DMS 273 treated with DMSO at 0.1 percent for 48 hours (cell line): ENCODE results near the gene RTN4RL2.

Experiments used
- DNase-seq: peaks from one replicate; lab custom pipeline; 2025; lab: John Stamatoyannopoulos, UW

The RTN4RL2 gene

DNA sequence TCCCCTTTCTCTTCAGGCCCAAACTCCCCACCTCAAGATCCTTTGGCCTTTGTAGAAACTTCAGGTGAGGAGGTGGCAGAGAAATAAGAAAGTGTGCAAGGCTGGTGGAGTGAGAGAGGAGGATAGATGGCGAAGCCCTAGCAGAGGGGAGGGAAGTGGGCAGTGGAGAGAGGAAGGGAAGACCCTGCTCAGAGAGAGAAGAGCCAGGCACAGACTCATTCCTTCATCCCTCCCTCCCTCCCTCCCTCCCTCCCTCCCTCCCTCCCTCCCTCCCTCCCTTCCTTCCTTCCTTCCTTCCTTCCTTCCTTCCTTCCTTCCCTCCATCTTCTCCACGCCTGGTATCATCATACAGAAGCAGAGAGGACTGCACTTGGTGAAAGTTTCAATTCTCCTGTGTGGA lies 21.0 kb downstream of the RTN4RL2 start:
- DNase-seq: no peak

DNA sequence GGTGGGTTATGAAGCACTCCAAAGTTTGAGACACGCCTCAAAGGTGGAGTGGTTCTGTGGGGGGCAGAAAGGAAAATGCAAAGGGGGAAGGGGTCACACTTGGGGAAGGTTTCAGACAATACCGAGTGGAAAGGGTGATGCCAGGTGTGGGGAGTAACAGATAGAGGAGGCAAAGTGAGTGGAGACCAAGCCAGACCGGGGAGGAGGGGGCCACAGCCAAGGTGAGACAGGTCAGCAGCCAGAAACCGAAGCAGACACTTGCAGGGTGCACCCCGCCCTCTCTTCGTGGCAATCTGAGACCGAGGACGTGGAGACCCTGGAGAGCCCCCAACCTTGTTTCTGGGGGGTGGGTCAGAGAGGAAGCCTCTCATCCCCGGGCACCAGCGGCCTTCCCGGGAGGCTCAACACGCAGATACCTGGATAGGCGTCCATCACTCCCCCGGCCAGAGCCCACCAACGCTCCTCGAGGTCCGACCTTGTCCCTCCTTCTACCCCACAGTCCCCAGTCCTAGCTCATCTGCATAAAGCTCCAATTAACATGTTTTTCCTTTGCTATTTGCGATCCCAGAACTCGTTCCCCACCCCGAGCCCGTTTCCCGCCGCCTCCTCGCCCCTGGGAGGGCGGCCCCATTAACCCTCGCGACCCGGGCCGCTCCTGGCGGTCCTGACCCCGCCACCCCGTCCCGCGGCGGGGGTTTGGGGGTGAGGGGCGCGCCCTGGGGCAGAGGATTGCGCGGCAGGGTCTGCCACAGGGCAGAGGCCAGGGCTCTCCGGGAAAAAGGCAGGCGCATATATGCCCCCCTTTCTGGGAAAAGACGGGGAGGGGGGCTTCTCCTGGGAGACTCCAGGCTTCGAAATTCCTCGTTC lies 21.8 kb downstream of the RTN4RL2 start:
- DNase-seq: no peak

- DNase-seq: peak; percentile 42
These were observed 22.6 kb downstream of the RTN4RL2 start for GRCh38 chr11:57482782-57483561.

- DNase-seq: no peak
These were observed 23.2 kb downstream of the RTN4RL2 start for GRCh38 chr11:57483562-57483918.

- no peak for DNase-seq
These were observed 23.9 kb downstream of the RTN4RL2 start for GRCh38 chr11:57484141-57484710.

DNA sequence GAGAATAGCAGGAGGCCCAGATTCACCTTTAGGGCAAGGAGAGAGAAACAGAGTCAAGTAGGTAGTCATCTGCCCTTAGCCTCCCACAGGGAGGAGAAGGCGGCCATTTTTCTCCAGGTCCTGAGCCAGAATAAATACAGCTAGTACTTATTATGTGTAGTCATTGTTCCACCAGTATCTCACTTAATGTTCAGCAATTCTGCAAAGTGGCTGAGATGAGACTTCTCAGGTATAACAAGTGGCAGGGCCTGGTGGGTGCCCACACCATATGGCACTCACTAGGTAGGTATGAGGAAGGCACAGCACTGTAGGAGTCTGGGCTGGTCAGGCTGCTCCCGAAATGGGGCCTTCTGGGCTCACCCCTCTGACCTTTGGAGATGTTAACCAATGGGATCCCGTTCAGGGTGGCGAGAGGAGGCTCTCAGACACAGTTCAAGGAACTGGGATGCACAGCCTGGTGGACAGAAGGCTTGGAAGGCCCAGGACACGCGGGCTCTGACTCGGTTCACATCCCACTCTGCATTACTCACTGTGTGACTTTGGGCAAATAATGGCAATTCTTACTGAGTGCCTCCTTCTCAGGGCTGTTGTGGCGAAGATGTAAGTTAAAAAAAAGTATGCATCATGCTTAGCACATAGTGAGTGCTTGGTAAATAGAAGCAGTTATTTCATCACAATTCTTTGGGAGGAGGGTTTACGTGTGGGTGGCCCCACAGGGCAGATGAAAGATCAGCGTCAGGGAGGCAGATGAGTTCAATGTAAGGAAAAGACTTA lies 25.1 kb downstream of the RTN4RL2 start:
- DNase-seq: no peak

DNA sequence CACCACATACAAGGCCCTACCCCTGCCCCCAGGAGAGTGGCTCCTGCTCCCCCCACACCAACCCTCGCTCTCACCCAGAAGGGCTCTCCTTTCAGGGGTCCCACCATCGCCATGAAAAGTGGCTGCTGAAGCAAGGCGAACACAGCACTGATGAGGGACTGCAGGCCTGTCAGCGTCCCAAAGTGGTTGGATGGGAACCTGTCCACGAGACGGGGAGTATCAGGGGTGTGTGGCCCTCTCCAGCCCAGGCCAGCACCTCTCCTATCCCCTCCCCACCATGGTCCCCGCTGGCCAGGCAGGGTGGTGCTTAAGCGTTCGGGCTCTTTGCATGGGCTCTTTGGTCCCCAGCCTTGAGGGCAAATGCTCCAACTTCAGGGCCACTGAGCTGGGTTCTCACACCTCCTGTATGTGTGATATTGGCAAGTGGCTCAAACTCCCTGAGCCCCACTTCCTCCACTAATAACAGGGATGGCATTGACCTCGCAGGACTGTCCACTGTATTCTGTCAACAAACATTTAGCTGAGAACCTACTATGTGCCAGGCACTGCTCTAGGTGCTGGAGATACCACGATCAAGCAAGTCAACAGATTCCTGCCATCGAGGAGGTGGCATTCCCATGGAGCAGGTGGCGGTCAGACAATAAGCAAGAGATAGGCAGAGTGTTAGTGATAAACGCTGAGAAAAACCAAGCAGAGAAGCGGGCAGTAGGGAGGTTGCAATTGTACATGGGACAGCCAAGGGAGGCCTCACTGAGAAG lies 26.9 kb downstream of the RTN4RL2 start:
- no peak for DNase-seq

- no peak for DNase-seq
These were observed 27.8 kb downstream of the RTN4RL2 start for GRCh38 chr11:57487920-57488659.

DNA sequence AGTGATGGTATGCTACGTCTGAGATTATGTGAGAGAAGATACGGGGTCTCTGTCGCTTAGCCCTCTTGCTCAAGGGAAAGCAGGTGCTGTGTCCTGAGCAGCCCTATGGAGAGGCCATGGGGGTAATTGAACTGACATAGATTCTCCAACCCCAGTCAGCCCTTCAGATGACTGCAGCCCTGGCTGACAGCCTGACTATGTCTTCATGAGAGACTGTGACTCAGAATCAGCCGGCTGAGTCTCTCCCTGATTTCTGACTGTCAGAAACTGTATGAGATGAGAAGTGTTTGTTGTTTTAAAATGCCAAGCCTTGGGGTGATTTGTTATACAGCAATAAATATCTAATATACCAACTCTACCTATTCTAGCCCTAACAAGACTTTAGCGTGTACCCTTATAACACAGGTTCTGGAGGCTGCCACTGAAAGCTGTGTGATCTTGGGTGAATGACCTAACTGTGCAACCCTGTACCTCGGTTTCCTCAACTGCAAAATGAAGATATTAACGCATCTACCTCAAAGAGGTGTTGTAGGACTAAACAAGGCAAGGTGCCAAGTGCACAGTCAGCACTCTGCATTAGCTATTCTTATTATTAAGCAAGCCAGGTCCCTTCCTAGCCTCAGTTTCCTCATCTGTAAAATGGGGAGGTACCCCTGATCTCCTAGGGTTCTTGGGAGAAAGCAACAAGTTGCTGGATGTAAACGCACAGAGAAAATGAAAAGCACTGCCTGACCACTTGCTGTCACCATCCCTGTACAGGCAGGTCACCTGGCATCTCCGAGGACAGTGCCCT lies 30.3 kb downstream of the RTN4RL2 start:
- no peak for DNase-seq

DNA sequence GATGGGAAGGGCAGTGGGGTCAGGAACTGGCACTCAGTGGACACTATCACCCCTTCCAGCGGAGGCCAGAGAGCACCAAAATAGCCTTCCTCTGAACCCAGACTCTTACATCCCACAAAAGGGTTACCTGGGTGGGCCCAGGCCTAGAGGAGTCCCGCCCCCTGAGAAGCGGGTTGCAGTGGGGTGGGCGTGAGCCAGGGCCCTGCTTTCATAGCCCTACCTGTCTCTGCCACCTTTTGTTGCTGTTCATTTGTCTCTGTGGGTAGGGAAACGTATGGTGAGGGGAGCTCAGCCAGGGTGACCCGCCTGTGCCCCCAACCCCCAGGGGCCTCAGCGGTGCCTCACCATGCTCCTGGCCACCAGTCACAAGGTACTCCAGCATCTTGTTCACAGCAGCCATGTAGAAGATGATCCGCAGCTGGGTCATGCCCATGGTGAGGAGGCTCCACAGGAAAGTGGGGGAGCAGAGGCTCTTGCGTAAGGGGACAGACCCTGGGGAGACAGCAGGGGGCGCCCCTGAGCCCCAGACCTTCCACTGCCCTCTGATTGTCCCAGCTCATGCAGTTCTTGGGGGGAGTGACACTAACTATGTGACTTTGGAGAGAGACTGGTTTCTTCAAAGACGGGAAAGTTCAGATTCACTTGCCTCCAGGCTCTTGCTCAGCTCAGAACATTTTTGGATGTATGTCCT lies 31.2 kb downstream of the RTN4RL2 start:
- no peak for DNase-seq

GRCh38 chr11:57493507-57494503 lies 33.5 kb downstream of the RTN4RL2 start:
- DNase-seq: no peak

DNA sequence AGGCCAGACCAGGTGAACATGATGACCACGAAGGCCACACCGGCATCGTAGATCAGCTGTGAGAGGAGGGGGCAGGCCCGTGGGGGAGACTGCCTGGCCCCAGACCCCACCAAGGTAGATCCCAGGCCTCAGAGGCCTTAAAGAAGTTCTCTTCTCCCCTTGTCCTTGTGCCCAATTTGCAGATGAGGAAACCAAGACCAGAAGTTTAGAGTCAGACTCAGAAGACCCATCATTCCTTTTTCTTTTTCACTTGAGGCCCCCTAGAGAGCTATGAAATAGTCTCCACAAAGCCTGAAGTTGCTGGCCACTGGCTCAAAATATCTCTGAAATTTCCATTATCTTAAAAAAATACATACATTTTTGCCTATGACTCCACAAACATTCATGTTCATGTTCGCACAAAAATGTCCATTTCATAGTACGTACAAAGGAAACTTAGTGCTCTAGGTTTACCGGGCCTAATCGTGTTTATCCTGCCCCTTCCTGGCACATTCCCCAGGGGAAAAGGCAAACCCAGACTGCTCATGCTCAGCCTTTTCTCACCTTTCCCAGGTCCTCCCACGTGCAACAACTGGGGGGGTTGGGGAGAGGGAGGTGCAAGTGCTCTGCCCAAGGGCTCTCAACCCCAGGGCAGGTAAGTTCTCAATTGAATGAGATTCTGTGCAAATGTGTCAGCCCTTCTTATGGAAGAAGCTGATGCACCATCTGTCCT lies 35.9 kb downstream of the RTN4RL2 start:
- no peak for DNase-seq

DNA sequence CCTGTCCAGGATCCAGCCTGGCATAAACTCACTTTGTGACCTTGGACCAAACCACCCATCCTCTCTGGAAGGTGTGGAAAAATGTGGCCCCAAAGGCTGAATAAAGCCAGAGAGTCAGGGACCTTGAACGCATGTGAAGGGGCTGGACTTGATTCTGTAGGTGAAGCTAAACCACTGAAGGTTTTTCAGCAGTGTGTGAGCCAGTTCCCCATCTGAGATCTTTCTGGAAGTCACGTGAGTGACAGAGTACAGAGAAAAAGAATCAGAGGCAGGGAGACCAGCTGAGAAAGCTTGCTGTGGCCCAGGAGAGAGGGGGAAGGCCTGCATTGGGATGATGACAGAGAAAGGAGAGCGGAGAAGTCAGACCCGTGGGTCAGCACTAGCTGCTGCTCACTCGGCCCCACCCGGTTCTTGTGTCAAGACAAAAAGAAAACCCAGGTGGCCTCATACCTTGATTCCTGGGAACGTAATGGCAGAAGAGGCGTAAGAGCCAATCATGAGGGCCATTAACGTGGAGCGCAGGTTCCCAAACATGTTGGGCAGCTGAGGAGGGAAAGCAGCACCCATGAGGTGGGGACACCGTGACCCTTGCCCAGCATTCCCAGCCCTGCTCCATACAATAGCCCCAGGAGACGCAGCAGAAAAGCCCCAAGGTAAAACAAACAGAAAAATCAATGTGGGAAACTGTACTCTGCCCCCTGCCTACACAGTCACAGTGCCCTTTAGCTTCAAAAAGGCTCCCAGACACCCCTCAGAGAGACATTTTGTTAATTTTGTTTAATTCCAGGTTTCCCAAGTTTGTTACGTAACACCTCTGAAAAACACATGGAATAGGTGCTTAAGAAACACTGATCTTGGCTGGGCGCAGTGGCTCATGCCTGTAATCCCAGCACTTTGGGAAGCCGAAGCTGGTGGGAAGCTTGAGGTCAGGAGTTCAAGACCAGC lies 37.2 kb downstream of the RTN4RL2 start:
- DNase-seq: no peak

DNA sequence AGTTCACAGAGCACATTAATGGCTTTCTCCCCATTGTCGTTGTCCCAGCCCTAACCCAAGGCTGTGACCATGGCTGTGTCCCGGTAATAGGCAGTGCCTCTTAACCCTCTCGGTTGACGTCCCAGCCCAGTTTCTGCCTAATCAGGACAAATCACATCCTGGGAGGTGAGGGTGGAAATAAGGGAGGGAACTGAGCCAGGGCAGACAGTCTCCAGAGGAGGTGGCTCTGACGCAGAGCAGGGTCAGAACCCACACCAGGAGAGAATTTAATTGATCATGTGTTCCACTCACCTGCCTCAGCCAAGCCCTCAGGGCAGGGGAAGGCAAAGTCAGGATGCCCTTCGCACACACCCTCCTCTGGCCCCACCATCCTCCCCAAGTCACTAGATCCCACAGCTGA lies 38.2 kb downstream of the RTN4RL2 start:
- no peak for DNase-seq

GRCh38 chr11:57499413-57499982 lies 39.2 kb downstream of the RTN4RL2 start:
- peak; percentile 84 for DNase-seq

DNA sequence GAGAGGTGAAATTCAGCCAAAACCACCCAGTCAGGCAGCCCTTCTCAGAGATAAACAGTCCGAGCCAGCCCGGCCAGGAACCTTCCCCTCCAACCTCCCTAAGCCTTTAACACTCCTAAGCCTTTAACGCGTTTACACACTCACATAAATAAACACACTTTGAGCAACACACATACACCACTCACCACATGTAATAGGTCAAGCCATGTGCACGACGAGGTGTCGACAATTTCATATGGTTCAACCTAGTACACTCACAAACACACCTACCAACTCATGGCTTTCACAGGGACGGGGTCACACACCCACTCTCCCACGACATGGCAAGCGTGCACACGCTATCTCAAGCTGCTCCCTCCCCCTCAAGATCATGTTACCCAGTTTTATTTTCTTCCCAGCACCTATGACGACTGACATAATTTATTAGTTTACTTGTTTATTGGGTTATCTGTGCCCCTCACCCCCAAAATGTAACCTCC lies 39.7 kb downstream of the RTN4RL2 start:
- DNase-seq: no peak
